GM12874 (cell line): ENCODE results near the gene PIP4P1.

ENCODE experiments used
- TF ChIP-seq, protein P1 (sequence below): IDR thresholded peaks from 2 replicates; pipeline ENCODE4 v1.5.1; 2011; ENCODE audit warnings: low read depth, mild to moderate bottlenecking, control low read depth, low read length, moderate library complexity; ENCODE audit not compliant: insufficient read depth

Gene PIP4P1

DNA sequence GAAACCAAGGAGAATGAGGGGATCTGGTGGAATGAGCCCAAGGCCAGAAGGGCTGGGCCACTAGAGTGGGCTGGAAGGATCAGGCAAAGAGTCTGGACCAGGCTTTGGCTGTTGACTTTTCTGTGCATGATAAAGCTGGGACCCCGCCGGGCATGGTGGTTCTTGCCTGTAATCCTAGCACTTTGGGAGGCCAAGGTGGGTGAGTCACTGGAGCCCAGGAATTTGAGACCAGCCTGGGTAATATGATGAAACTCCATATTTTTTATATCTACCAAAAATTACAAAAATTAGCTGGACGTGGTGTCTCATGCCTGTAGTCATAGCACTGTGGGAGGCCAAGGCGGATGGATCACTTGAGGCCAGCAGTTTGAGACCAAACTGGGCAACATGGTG, 24.9 kb downstream of the PIP4P1 start:
- TF ChIP-seq, protein P1, sequence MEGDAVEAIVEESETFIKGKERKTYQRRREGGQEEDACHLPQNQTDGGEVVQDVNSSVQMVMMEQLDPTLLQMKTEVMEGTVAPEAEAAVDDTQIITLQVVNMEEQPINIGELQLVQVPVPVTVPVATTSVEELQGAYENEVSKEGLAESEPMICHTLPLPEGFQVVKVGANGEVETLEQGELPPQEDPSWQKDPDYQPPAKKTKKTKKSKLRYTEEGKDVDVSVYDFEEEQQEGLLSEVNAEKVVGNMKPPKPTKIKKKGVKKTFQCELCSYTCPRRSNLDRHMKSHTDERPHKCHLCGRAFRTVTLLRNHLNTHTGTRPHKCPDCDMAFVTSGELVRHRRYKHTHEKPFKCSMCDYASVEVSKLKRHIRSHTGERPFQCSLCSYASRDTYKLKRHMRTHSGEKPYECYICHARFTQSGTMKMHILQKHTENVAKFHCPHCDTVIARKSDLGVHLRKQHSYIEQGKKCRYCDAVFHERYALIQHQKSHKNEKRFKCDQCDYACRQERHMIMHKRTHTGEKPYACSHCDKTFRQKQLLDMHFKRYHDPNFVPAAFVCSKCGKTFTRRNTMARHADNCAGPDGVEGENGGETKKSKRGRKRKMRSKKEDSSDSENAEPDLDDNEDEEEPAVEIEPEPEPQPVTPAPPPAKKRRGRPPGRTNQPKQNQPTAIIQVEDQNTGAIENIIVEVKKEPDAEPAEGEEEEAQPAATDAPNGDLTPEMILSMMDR, result no peak

DNA sequence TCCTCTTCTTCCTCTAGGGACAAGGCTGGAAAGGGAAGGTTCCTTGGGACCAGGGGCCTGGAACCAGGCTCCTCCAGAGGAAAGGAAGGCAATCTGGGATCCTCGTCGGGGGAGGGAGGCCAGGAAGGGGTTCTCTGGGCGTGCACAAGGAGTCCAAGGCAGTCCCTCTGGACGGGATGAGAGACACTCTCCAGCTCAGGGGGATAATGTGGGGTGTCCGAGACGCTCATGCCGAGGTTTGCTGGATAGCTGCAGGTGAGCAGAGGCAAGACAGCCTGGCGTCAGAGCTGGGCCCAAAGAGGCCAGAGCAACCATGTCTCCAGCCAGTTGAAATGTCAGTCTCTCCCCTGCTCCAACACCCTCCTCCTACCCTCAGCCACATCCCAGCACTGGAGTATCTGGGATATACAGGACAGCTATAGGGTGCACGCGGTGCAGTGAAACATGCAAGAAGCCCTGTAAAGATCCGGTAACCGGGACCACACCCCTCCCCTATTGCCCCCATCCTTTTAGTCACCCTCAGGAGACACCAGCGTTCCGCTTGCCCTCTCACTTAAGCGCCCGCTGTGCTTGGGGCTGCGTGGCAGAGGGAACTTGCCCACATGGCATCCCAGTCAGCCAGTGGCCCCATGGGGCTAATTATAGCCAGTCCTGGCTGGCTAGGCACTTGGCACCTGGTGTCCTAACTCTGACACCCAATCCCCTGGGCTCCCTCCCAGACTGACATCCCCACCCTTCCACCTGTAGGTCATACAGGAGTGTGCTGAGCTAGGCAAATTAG, 25.5 kb downstream of the PIP4P1 start, which contains the start of gene KLHL33:
TSS of gene KLHL33 (minus strand) at position 585 of the 781 bp plus-strand sequence. CDS start at position 230, 355 bp downstream.
- TF ChIP-seq, protein P1, result no peak

DNA sequence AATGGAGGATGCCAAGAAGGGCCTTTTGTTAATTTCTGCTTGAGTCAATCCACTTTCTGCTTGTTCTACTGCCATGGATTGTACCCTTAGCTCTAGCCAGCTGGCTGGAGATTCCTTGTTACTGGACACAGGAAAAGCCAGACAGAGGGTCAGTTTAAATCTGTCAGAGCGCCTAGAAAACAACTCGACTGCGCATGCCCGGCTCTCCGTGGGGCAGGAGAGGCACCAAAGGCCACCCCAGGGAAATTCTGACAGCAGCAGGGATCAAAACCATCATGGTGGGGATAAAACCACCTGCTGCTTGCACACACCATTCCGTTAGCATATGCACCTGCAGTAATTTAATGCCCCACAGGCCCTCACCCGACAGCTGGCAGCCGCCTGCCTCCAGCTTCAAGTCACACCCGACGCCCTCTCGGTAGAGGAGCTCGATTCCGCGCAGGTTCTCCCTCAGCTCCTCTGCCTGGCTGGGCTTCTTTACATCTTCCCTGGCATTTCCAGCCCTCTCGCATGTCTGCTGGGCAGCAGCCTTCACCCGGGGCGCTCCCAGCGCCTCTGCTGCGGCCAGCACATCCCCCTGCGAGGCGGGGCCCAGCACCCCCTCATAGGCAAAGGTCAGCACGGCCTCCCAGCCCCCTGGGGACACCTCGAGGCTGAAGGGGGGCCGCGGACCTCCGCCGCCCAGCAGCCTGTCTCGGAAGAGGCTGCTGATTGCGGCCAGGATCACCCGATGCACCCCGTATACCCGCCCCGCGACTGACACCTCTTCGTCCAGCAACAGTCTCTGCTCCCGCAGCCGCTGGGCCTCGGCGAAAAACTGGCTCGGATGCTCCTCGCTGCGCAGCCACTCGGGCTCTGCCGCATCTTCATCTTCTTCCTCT, 26.3 kb downstream of the PIP4P1 start:
- TF ChIP-seq, protein P1, result no peak

DNA sequence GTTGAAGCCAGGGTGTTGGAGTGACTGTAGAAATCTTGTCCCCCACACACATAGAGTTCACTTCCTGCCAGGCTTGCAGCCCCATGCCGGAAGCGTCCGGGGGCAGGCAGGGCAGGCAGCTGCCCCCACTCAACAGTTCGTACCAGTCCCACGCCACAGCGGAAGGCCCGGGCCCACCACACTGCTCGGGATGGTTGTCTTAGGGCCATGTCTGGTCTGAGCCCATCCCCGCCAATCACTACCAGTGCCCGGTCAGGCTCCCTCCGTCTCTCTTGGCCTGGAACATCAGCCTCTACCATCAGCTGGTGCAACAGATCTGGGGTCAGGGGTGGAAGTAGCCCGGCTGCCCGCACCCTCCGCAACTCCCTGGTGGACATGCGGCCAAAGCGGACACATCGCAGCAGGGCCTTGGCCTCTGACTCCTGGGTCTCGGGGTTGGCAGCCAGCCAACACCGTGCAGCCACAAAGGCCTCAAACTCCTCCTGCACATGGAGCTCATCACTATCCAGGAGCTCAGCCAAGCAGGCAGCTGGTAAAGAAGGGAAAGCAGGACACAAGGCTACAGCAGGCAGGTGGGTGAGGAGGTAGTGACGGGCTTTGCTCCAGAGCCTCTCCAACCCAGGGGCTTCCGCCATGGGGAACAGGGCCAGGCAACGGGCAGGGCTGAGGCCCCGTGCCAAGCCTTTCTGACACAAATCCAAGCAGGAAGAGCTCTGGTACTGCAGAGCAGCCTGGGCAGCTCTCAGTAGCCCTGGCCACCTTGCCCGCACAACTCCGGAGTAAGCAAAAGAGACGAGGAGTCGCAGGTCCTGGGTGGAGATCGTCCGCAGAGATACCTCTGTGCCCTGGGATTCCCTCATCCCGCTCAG, 31.2 kb downstream of the PIP4P1 start:
- TF ChIP-seq, protein P1, result no peak

DNA sequence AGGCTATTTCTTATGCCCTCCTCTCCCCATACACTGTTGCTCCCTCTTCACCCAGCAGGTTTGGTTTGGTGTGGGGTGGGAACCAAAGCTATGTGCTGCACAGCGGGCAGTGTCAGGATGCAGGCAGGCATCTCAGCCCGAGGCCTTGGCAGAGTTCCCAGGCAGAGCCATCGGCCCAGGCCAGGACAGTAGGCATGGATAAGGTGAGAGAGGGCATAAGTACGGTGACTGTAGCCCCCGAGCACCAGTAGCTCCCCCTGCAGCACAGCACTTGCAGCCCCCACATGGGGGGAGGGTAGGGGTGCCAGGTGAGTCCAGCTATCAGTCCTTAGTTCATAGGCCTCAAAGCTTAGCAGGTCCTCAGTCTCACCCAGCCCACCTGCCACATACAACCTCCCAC, 32.4 kb downstream of the PIP4P1 start:
- TF ChIP-seq, protein P1, result no peak

DNA sequence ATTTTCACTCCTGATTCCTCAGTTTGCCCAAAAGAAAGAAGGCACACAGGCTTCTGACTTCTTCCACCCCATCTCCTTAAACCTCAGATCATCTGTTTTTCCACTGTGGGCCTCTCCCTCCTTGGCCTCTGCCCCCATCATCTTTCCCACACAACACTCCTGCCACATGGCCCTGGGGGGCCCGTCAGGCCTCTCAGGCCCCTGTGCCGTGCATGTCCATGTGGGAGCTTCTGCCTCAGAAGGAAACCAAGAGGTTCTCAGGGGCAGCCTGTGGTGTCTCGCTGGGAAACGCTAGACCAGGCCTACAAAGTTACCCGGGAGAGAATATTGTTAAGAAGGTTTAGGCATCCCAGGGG, 33.2 kb downstream of the PIP4P1 start:
- TF ChIP-seq, protein P1, result no peak
